Calu3 (cell line): ENCODE data around the gene S1PR2. TPM values are rescaled to one million over a fixed set of nuclear protein-coding genes. Genes with fewer than 3 reads are reported as not detected.

Source experiments
- BruUV-seq: library from RNA; stranded (reverse); fragments of 400-500 nt; replicated peaks from 2 replicates; lab custom pipeline; 2021; lab: Mats Ljungman, UMichigan
- CTCF ChIA-PET: fragments of 300-600 bp; sonication (Branson Sonifier 250); formaldehyde crosslinking; loops from one replicate; lab custom pipeline; 2022; ENCODE audit warnings: antibody characterized with exemption; lab: Charles Lee
- DNase-seq: peaks from one replicate; pipeline ENCODE4 v3.0.0; 2022
- H3K27ac Mint-ChIP-seq: one replicate; pipeline ENCODE4 v1.8.0; 2022; ENCODE audit warnings: mixed read lengths; ENCODE audit not compliant: unreplicated experiment
- H3K27me3 Mint-ChIP-seq: one replicate; pipeline ENCODE4 v1.8.0; 2022; ENCODE audit warnings: mixed read lengths; ENCODE audit not compliant: unreplicated experiment
- H3K36me3 Mint-ChIP-seq: one replicate; pipeline ENCODE4 v1.8.0; 2022; ENCODE audit warnings: mild to moderate bottlenecking, moderate library complexity, mixed read lengths; ENCODE audit not compliant: insufficient read depth, unreplicated experiment
- H3K4me1 Mint-ChIP-seq: one replicate; pipeline ENCODE4 v1.8.0; 2022; ENCODE audit warnings: mild to moderate bottlenecking, low read depth, mixed read lengths; ENCODE audit not compliant: unreplicated experiment
- H3K4me3 Mint-ChIP-seq: one replicate; pipeline ENCODE4 v1.8.0; 2022; ENCODE audit warnings: mild to moderate bottlenecking, low read depth, moderate library complexity, mixed read lengths; ENCODE audit not compliant: unreplicated experiment
- H3K9me3 Mint-ChIP-seq: one replicate; pipeline ENCODE4 v1.8.0; 2022; ENCODE audit warnings: low read depth, mixed read lengths; ENCODE audit not compliant: unreplicated experiment
- CTCF ChIP-seq: fragments of 200-600 bp; IDR thresholded peaks from one replicate; pipeline ENCODE4 v1.8.0; 2022; ENCODE audit warnings: antibody characterized with exemption; ENCODE audit not compliant: unreplicated experiment
- intact Hi-C: fragments of 100-400 bp; cut with micrococcal nuclease; formaldehyde crosslinking; loops from one replicate; pipeline ENCODE4 v1.10.0; 2022; ENCODE audit not compliant: unreplicated experiment
- total RNA-seq: library from RNA; stranded (reverse); gene quantifications from 2 replicates; pipeline ENCODE4 v1.2.3, GENCODE V29; 2022

The S1PR2 gene
- total RNA-seq, 1 experiment from 2014 or later, result 4.8 TPM

- no peaks in the 10 kb centered on the region for H3K9me3 Mint-ChIP-seq
- H3K4me1 Mint-ChIP-seq, result no peaks in the 10 kb centered on the region
- no TSS peak for BruUV-seq
- intact Hi-C loops, result no loop called here
- H3K4me3 Mint-ChIP-seq, result no peak overlapping the region
- H3K27ac Mint-ChIP-seq, result no peak overlapping the region
- TF ChIP-seq CTCF, result no peak
- H3K36me3 Mint-ChIP-seq, result peaks cover 5% of the 10 kb centered on the region
- no peak for DNase-seq
- CTCF ChIA-PET, result interaction anchor here (1.2 to 1.5 kb wide), 2 partner anchors 11 to 29 kb away, joined by 3 to 4 read pairs; no protein-coding TSS in a partner anchor
- no peaks in the 10 kb centered on the region for H3K27me3 Mint-ChIP-seq
Measured at GRCh38 chr19:10220695-10221094, 10.4 kb downstream of the S1PR2 start.

DNA sequence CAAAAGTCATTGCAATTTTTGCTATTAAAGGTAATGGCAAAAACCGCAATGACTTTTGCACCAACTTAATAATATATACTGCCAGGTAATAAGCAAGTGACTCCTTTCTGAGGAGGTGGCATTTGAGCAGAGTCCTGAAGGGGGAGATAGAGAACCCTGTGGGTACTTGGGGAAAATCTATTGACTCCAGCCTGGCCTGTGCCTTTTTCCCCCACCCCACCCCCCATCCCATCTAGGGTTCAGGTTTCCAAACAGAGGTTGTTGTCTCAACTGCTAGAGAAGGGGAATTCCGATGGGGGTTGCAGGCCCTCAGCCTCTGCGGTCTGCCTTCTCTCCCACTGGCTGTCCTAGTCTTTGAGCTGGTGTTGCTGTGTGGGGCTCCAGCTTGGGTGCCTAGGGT is 11.5 kb downstream of the S1PR2 start:
- intact Hi-C loops, result no loop called here
- H3K9me3 Mint-ChIP-seq, result no peaks in the 10 kb centered on the region
- H3K4me1 Mint-ChIP-seq, result no peaks in the 10 kb centered on the region
- H3K27ac Mint-ChIP-seq, result no peak overlapping the region
- H3K27me3 Mint-ChIP-seq, result no peaks in the 10 kb centered on the region
- CTCF ChIA-PET, result interaction anchor here (0.7 to 1.5 kb wide), 4 partner anchors 12 to 91 kb away, joined by 3 to 4 read pairs (median 3); no protein-coding TSS in a partner anchor
- BruUV-seq, result no TSS peak
- DNase-seq, result peak; percentile 41
- peaks cover 5% of the 10 kb centered on the region for H3K36me3 Mint-ChIP-seq
- TF ChIP-seq CTCF, result no peak
- no peak overlapping the region for H3K4me3 Mint-ChIP-seq

DNA sequence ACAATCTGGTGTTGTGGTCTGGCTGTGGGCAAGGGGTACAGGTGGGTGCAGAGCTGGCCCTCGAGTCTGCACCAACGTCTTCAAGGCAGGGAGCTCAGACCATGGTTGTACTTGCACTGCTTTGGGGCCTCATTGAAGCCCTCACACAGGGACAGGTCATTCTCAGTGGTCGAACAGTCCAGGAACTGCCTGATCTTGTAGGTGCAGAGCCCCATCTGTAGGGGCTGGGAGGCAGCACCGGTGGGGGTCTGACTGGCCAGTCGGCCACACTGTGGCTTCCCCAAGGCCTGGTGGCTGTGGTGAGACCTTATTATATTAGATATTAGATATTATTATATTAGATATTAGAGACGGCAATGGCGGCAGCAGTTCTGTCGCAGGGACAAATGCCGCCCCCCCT is 14.0 kb downstream of the S1PR2 start:
- Mint-ChIP-seq H3K36me3 (peaks cover 5% of the 10 kb centered on the region), H3K27me3 (no peaks in the 10 kb centered on the region), H3K9me3 (no peaks in the 10 kb centered on the region), H3K4me1 (no peaks in the 10 kb centered on the region), H3K27ac (no peak overlapping the region), H3K4me3 (no peak overlapping the region)
- CTCF ChIA-PET, result no interaction called here
- TF ChIP-seq CTCF, result no peak
- no TSS peak for BruUV-seq
- intact Hi-C loops, result no loop called here
- DNase-seq, result no peak

GRCh38 chr19:10214784-10215183 is 16.3 kb downstream of the S1PR2 start:
- no TSS peak for BruUV-seq
- Mint-ChIP-seq H3K36me3 (peaks cover 5% of the 10 kb centered on the region), H3K9me3 (no peaks in the 10 kb centered on the region), H3K4me3 (no peak overlapping the region), H3K27me3 (no peaks in the 10 kb centered on the region), H3K27ac (no peak overlapping the region), H3K4me1 (no peaks in the 10 kb centered on the region)
- CTCF ChIA-PET, result no interaction called here
- no peak for TF ChIP-seq CTCF
- DNase-seq, result no peak
- intact Hi-C loops, result no loop called here
